Activated CD4-positive, alpha-beta T cell treated with anti-CD3 and anti-CD28 coated beads, Interleukin-2, amount 10 ng/mL, durations not matched to agents 7 days and 5 days (primary cell): ENCODE results near the gene ZIM2. TPM values are rescaled to one million over a fixed set of nuclear protein-coding genes. Genes with fewer than 3 reads are reported as not detected.

Experiments
- CTCF ChIA-PET: fragments of 350-600 bp; sonication (Branson Sonifier 250); formaldehyde crosslinking; loops from one replicate; lab custom pipeline; 2021; ENCODE audit warnings: antibody characterized with exemption; lab: Charles Lee
- POLR2A ChIA-PET: fragments of 350-600 bp; sonication (Branson Sonifier 250); formaldehyde crosslinking; loops from one replicate; lab custom pipeline; 2021; ENCODE audit warnings: antibody characterized with exemption; lab: Charles Lee
- DNase-seq: peaks from one replicate; pipeline ENCODE4 v3.0.0-alpha.2; 2020
- H3K27ac Mint-ChIP-seq: one replicate; pipeline ENCODE4 v1.8.0; 2021; ENCODE audit warnings: mild to moderate bottlenecking, moderate library complexity, mixed read lengths
- H3K27me3 Mint-ChIP-seq: one replicate; pipeline ENCODE4 v1.8.0; 2021; ENCODE audit warnings: mixed read lengths
- H3K36me3 Mint-ChIP-seq: one replicate; pipeline ENCODE4 v1.8.0; 2021; ENCODE audit warnings: low read depth, mixed read lengths
- H3K4me1 Mint-ChIP-seq: one replicate; pipeline ENCODE4 v1.8.0; 2021; ENCODE audit warnings: mixed read lengths
- H3K4me3 Mint-ChIP-seq: one replicate; pipeline ENCODE4 v1.8.0; 2021; ENCODE audit warnings: mild to moderate bottlenecking, moderate library complexity, mixed read lengths
- H3K9me3 Mint-ChIP-seq: one replicate; pipeline ENCODE4 v1.8.0; 2021; ENCODE audit warnings: mixed read lengths
- total RNA-seq, 2 experiments: library from RNA; stranded (reverse); gene quantifications; one replicate each; pipeline ENCODE4 v1.2.3, GENCODE V29; 2021

ZIM2 gene
- total RNA-seq, 2 experiments from 2014 or later, result not detected

DNA sequence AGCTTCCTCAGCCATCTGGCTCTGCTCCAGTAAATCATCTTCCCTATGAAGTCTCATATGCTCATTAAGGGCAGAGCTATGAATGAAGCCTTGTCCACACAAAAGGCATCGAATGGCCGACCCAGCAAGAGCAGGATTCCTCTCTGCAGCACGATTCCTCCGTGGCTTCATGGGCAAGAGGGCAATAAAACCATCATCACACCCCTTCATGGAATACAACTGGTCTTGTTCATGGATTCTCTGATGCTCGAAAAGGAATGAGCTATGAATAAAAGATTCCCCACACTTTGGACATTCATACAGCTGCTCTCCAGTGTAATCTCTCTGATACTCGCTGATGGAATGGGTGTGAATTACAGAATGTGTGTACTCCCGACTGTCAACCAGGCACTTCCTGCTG, 25.9 kb downstream of the ZIM2 start:
- Mint-ChIP-seq H3K27ac (no peak overlapping the region), H3K9me3 (peaks cover 55% of the 10 kb centered on the region), H3K4me3 (no peak overlapping the region), H3K36me3 (no peaks in the 10 kb centered on the region), H3K4me1 (no peaks in the 10 kb centered on the region), H3K27me3 (no peaks in the 10 kb centered on the region)
- no peak for DNase-seq
- POLR2A ChIA-PET, result no interaction called here
- CTCF ChIA-PET, result no interaction called here

DNA sequence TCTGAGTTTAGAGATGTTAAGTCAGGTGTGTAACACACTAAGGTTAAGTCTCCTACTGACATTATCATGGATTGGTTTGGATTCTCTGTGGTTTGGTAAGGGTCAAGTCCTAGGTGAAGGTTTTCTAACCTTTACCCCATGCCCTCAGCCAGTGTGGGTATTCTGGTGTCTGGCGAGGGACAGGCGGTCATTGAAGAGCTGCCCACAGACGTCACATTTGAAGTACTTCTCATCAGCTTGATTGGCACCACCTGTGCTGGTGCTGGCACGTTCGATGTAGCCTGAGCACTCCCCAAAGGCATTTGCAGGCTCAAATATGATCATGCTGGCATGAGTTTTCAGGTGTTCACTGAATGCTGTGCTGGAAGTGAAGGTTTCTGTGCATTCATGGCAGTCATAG, 27.0 kb downstream of the ZIM2 start:
- no peak overlapping the region for H3K4me3 Mint-ChIP-seq
- H3K27me3 Mint-ChIP-seq, result no peaks in the 10 kb centered on the region
- no peak overlapping the region for H3K27ac Mint-ChIP-seq
- H3K4me1 Mint-ChIP-seq, result no peaks in the 10 kb centered on the region
- no peaks in the 10 kb centered on the region for H3K36me3 Mint-ChIP-seq
- POLR2A ChIA-PET, result no interaction called here
- peaks cover 52% of the 10 kb centered on the region for H3K9me3 Mint-ChIP-seq
- CTCF ChIA-PET, result no interaction called here
- no peak for DNase-seq

DNA sequence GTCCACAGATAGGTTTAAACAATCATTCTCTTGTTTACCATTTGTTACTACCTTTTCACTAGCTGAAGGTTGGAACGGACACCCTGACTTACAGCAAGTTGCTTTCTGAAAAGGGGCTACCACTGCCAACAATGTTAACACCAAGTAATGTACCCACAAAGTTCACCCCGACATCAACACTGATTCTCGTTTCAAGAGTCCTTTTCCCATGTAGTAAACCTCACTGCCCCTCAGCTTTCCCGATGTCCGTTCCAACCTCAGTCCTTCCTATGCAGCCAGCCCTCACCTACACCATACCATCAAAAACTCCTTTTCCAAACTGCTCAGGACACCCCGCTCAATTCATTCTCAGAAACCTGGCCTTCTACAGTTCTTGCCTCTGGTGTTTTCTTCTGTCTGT, 29.0 kb downstream of the ZIM2 start:
- POLR2A ChIA-PET, result no interaction called here
- CTCF ChIA-PET, result no interaction called here
- Mint-ChIP-seq H3K4me3 (no peak overlapping the region), H3K27me3 (no peaks in the 10 kb centered on the region), H3K4me1 (no peaks in the 10 kb centered on the region), H3K9me3 (peaks cover 51% of the 10 kb centered on the region), H3K27ac (no peak overlapping the region), H3K36me3 (no peaks in the 10 kb centered on the region)
- DNase-seq, result no peak

DNA sequence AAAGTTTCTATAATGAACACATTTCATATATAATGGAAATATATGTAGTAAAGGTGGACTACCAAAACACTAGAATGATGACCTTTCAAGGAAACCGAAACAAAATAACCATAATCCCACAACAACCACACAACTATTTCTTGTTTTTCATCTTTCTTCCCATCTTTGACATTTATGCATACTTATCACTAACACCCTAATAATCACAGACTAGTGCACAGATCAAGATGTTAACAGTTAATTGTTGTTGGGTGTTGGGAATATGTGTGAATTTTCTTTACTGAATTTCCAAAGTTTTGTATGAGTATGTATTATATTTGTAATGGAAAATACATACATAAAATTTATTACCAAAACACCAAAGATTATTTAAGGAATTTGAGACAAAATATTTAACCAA, 30.3 kb downstream of the ZIM2 start:
- Mint-ChIP-seq H3K4me3 (no peak overlapping the region), H3K9me3 (peaks cover 49% of the 10 kb centered on the region)

DNA sequence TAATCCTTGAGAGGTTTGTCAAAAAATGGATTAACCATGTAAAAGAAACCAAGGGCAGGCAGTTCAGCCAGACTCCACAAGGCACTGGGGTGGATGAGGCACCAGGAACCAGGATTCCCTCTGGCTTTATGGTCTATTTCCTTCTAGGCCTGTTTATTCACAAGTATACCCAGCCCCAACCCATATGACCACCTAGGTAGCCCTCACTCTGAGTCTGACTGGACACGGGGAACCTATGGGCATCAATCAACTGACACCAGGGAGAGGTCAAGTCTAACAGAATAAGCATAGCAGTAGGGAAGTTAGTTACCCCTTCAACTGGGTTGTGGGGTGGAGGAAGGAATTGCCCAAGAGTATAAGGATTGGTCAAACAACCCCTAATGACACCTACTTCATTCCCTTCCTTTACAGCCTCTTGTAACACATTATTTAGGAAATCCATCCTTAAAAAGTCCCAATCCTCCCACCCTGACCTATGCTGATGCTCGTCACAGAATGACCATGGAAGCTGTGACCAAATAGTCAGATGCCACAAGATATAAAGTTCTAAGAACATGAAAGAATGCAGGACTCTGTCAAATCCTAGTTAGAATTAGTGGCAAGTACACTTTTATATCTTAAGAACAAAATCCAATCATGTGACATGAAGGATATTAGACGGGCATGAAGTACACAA, 31.7 kb downstream of the ZIM2 start:
- POLR2A ChIA-PET, result no interaction called here
- Mint-ChIP-seq H3K27ac (no peak overlapping the region), H3K9me3 (peaks cover 43% of the 10 kb centered on the region), H3K36me3 (no peaks in the 10 kb centered on the region), H3K4me1 (no peaks in the 10 kb centered on the region), H3K27me3 (no peaks in the 10 kb centered on the region), H3K4me3 (no peak overlapping the region)
- DNase-seq, result no peak
- CTCF ChIA-PET, result no interaction called here

More for the DNA sequence above, 30.3 kb downstream of the ZIM2 start:
- Mint-ChIP-seq H3K4me1 (no peaks in the 10 kb centered on the region), H3K27me3 (no peaks in the 10 kb centered on the region), H3K36me3 (no peaks in the 10 kb centered on the region), H3K27ac (no peak overlapping the region)
- no peak for DNase-seq
- POLR2A ChIA-PET, result no interaction called here
- CTCF ChIA-PET, result no interaction called here

DNA sequence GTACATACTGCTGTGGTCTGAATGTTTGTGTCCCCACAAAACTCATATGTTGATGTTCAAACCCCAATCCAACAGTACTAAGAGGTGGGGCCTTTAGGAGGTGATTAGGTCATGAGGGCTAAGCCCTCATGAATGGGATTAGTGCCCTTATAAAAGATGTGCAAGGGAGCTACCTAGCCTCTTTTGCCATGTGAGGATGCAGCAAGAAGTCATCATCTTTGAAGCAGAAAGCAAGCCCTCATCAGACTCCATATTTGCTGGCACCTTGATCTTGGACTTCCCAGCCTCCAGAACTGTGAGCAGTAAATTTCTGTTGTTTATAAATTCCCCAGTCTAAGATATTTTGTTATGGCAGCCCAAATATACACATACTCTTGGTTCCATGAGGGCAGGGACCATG, 33.9 kb downstream of the ZIM2 start:
- Mint-ChIP-seq H3K4me1 (no peaks in the 10 kb centered on the region), H3K4me3 (no peak overlapping the region), H3K27ac (no peak overlapping the region), H3K9me3 (peaks cover 54% of the 10 kb centered on the region), H3K27me3 (no peaks in the 10 kb centered on the region), H3K36me3 (peaks cover under 1% of the 10 kb centered on the region)
- no peak for DNase-seq
- ChIA-PET CTCF (no interaction called here), POLR2A (no interaction called here)

DNA sequence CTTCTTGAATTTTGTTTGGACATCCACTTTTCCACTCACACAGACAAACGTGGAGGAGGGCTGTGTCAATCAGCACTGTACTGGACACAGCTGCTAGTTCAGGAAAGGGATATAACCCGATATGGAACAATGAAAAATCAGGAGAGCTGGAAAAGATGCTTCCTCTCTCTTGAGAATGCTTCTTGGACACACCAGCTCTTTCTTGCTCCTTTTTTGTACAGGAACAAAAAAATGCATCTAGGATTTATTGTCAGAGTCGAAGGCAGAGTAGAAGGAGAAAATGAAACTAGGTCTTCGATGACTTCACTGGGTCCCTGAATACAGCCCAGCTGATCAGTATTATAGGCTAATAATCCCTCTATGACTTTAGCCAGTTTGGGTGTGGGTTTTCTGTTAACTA, 62.2 kb downstream of the ZIM2 start:
- Mint-ChIP-seq H3K36me3 (no peaks in the 10 kb centered on the region), H3K9me3 (peaks cover 51% of the 10 kb centered on the region), H3K27me3 (no peaks in the 10 kb centered on the region), H3K4me1 (no peaks in the 10 kb centered on the region), H3K27ac (no peak overlapping the region), H3K4me3 (no peak overlapping the region)
- CTCF ChIA-PET, result no interaction called here
- no peak for DNase-seq
- POLR2A ChIA-PET, result interaction anchor here (0.7 kb wide), 1 partner anchor 572 kb away, joined by 4 read pairs; no protein-coding TSS in a partner anchor

DNA sequence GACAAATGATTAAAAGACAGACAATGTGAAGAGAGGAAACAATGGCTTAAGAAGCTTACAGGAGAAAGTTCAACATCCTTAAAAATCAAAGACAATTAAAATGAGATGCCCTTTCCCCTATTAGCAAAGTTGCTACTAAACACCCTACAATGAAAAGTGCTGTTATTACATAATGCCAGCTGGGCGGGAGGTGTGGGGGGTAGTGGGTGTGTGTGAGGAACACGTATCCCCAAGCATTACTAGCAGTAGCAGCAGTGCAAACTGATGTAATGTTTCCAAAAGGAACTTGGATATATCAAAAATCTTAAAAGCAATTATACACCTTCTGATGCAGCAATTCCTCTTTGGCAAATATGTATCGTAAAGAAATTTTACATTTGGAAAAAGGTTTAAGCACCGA, 70.9 kb downstream of the ZIM2 start:
- no peak overlapping the region for H3K4me3 Mint-ChIP-seq
- H3K9me3 Mint-ChIP-seq, result peaks cover 39% of the 10 kb centered on the region
- no peaks in the 10 kb centered on the region for H3K27me3 Mint-ChIP-seq
- H3K27ac Mint-ChIP-seq, result no peak overlapping the region
- peaks cover 10% of the 10 kb centered on the region for H3K4me1 Mint-ChIP-seq
- DNase-seq, result no peak
- H3K36me3 Mint-ChIP-seq, result no peaks in the 10 kb centered on the region
- CTCF ChIA-PET, result no interaction called here
- POLR2A ChIA-PET, result no interaction called here

DNA sequence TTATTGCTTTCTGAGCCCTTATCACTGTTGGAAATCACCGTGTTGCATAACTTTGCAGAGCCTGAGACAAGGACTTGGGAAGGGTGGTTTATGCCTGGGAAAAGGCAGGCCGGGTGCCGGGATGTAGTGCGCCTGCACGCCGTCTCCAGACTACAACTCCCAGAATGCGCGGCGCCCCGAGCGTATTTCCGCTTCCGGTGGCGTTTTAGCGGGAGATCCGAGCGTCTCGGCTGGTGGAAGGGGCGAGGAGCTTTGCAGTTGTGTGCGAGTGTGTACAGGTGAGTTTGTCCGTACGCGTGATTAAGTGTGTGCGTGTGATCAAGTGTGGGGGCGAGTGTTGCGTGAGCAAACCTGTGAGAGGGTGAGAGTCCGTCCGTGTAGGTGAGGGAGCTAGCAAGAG, 75.4 kb downstream of the ZIM2 start:
- peaks cover 10% of the 10 kb centered on the region for H3K4me1 Mint-ChIP-seq
- no peaks in the 10 kb centered on the region for H3K27me3 Mint-ChIP-seq
- POLR2A ChIA-PET, result no interaction called here
- H3K36me3 Mint-ChIP-seq, result no peaks in the 10 kb centered on the region
- no peak overlapping the region for H3K27ac Mint-ChIP-seq
- H3K4me3 Mint-ChIP-seq, result peak overlapping the region; percentile 3
- DNase-seq, result peak; percentile 9
- H3K9me3 Mint-ChIP-seq, result peaks cover 49% of the 10 kb centered on the region
- CTCF ChIA-PET, result no interaction called here

DNA sequence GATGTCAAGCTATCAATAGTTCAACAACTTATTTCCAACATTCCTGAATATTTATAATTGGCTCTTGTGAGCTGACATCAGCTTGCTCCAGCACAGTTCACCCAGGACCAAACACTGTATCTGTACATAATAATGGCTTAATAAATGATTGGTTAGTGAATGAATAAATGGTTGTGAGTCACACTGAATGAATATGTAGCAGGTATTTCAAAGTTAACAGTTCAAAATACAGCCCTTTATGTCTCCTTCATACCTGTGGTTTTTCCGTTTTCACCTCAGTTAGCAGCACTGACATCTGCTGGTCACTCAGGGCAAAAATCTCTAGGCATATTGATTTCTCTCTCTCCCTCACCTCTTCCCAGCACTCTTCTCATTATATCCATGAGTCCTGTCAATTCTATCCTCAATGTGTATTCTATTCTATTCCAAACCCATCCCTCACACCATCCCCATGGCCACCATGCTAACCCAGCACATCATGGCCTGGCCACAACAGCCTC, 76.3 kb downstream of the ZIM2 start:
- DNase-seq, result no peak
- ChIA-PET CTCF (interaction anchor here (0.6 kb wide), 1 partner anchor 924 kb away, joined by 3 read pairs; no protein-coding TSS in a partner anchor), POLR2A (no interaction called here)
- peaks cover 50% of the 10 kb centered on the region for H3K9me3 Mint-ChIP-seq
- H3K4me1 Mint-ChIP-seq, result peaks cover 10% of the 10 kb centered on the region
- H3K27ac Mint-ChIP-seq, result no peak overlapping the region
- H3K36me3 Mint-ChIP-seq, result no peaks in the 10 kb centered on the region
- no peak overlapping the region for H3K4me3 Mint-ChIP-seq
- H3K27me3 Mint-ChIP-seq, result no peaks in the 10 kb centered on the region

DNA sequence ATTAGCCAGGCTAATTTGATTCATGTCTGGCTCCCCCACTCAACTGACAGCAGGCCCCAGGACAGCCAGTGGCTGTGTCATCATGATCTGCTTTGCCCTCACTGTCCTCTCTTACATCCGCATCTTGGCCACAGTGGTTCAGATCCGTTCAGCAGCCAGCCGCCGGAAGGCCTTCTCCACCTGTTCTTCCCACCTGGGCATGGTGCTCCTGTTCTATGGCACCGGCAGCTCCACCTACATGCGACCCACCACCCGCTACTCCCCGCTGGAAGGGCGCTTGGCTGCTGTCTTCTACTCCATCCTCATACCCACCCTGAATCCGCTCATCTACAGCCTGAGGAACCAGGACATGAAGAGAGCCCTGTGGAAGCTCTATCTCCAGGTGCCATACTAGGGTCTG, 79.7 kb downstream of the ZIM2 start:
- DNase-seq, result no peak
- ChIA-PET CTCF (no interaction called here), POLR2A (no interaction called here)
- Mint-ChIP-seq H3K9me3 (peaks cover 57% of the 10 kb centered on the region), H3K4me3 (no peak overlapping the region), H3K36me3 (no peaks in the 10 kb centered on the region), H3K27me3 (no peaks in the 10 kb centered on the region), H3K27ac (no peak overlapping the region), H3K4me1 (peaks cover 10% of the 10 kb centered on the region)

DNA sequence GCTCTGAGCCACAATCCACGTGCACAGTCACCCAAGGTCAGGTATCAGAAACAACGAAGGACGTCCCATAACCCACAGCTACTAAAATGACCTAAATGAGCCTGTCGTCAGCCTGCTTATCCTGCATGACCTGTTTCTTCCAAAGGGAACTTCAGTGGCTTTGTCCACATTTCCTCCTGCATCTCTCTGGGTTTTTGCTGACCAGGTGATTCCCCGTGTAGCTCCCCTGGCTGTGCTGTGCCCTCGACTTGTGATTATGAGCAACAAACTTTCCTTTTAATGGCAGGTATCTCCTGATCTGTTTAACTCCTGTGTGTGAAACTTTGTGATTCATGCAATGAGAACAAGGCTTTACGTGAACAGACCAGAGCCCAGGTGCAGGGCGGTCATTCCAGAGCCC, 81.0 kb downstream of the ZIM2 start:
- Mint-ChIP-seq H3K36me3 (no peaks in the 10 kb centered on the region), H3K27ac (no peak overlapping the region), H3K4me3 (no peak overlapping the region), H3K27me3 (no peaks in the 10 kb centered on the region), H3K4me1 (no peaks in the 10 kb centered on the region), H3K9me3 (peaks cover 52% of the 10 kb centered on the region)
- no peak for DNase-seq
- ChIA-PET POLR2A (no interaction called here), CTCF (no interaction called here)

DNA sequence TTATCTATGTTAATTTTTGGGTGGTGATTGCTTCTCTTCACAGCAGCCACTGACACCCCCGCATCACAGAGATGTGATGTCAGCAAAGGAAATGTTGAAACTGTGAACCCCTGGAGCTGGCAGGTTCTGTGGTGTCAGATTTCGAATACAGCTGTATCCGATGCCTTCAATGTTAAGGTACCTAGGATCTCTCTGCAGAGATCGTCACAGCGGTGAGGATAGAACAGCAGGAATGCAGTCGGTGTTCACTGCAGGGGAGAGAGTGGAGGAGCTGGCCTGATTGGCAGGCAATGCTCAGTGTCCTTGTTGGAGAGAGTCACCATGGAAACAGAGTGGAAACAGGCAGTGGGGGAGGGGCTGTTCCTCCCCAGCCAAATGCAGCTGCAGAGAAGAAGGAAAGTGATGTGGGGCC, 89.4 kb downstream of the ZIM2 start:
- no peaks in the 10 kb centered on the region for H3K36me3 Mint-ChIP-seq
- H3K4me1 Mint-ChIP-seq, result no peaks in the 10 kb centered on the region
- peaks cover 47% of the 10 kb centered on the region for H3K9me3 Mint-ChIP-seq
- H3K27ac Mint-ChIP-seq, result no peak overlapping the region
- H3K27me3 Mint-ChIP-seq, result no peaks in the 10 kb centered on the region
- ChIA-PET POLR2A (no interaction called here), CTCF (no interaction called here)
- no peak overlapping the region for H3K4me3 Mint-ChIP-seq
- DNase-seq, result no peak

DNA sequence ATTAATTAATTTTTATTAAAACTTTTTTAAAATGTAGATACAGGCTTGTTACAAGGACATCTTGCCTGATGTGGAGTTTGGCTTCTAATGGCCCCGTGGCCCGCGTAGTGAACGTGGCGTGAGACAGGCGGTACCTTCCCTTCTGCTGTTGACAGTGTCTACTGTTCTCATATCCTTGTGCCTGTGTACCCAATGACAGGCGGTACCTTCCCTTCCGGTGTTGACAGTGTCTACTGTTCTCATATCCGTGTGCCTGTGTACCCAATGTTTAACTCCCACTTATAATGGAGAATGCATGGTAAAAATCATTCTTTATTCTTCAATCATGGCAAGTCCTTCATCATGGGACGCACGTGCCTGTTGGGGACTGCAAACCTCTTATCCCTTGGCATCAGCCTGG, 89.9 kb downstream of the ZIM2 start:
- CTCF ChIA-PET, result no interaction called here

More for the DNA sequence above, 89.9 kb downstream of the ZIM2 start:
- no peaks in the 10 kb centered on the region for H3K36me3 Mint-ChIP-seq
- H3K4me3 Mint-ChIP-seq, result no peak overlapping the region
- H3K27ac Mint-ChIP-seq, result no peak overlapping the region
- POLR2A ChIA-PET, result no interaction called here
- H3K4me1 Mint-ChIP-seq, result no peaks in the 10 kb centered on the region
- peaks cover 45% of the 10 kb centered on the region for H3K9me3 Mint-ChIP-seq
- no peaks in the 10 kb centered on the region for H3K27me3 Mint-ChIP-seq
- DNase-seq, result no peak
